ENCODE results near the gene EID3.
"Not testable (repeated sequence)": the region's sequence is repeated elsewhere in the genome, so short reads cannot be mapped to it uniquely, and the experiment has no call there.

Gene EID3

DNA sequence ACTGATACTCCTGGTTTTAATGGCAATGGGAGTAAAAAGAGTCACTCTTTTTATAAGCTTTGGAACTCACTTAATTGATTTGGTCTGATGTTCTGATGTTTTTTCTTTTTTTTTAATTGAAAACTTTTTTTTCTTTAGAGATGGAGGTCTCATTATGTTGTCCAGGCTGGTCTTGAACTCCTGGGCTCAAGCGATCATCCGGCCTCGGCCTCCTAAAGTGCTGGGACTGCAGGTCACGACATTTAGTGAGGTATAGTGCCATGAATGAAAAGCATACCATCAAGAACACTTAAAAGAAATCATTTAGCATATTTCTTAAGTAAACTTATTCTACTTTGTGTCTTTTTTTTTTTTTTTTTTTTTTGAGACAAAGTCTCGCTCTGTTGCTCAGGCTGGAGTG, 12.7 kb upstream of the EID3 start:
- no peak for DNase-seq

DNA sequence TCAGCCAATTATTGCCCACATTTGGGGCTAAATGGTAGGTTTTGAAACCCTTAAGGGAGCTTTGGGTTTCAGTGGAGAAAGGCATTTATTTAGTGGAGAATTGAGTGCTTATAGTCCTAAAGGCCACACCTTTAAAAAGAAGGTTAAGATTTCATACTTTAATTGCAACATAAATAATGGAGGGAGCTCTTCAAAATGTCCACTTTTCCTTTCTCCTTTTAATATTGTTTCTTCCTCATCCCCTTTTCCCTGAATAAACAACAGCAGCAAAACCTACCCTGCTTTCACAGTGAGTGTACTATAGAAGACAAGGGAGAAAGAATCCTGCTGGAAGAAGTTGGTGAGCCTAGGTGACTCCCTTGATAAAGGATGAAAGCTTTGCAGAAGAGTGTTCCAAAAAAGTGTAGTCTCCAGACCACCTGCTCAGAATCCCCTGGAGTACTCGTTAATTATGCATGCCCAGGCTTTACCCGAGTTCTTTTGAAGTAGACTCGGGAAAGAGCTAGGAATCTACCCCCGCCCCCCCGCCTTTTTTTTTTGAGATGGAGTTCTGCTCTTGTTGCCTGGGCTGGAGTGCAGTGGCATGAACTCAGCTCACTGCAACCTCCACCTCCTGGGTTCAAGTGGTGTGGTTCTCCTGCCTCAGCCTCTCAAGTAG, 11.5 kb upstream of the EID3 start:
- DNase-seq = no peak

DNA sequence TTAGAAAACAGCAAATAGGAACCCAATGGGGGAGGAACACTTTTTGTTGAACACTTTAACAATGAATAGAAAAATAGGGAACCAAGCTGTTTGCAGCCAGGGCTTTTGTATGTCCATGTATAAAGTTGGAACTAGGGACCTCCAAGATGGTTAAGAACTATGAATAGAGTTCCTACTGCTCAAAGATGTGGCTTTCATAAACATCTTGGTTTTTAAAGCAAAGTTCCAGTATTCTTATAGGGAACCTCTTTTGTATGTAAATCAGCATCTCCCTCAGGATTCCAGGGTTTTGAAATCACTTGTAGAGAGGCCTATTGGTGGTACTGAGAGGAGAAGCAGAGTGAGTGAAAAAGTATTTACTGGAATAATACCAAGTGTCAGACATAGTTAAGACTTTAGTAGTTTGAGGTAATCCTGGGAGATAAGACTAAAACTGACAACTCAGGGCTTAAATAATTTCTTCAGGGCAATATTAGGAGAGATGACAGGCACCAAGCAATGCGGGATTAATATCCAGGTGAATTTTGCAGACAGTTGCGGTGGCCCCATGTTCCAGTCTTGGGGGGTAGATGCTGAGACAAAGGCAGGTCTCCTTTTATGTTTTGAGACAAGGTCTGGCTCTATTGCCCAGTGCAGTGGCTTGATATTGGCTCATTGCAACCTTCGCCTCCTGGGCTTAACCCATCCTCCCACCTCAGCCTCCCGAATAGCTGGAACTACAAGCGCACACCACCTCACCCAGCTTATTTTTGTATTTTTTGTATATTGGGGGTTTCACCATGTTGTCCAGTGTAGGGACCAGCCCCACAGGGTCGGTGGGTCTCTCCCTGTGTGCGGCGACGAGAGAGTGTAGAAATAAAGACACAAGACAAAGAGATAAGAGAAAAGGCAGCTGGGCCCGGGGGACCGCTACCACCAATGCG, 10.4 kb upstream of the EID3 start:
- no peak for DNase-seq

DNA sequence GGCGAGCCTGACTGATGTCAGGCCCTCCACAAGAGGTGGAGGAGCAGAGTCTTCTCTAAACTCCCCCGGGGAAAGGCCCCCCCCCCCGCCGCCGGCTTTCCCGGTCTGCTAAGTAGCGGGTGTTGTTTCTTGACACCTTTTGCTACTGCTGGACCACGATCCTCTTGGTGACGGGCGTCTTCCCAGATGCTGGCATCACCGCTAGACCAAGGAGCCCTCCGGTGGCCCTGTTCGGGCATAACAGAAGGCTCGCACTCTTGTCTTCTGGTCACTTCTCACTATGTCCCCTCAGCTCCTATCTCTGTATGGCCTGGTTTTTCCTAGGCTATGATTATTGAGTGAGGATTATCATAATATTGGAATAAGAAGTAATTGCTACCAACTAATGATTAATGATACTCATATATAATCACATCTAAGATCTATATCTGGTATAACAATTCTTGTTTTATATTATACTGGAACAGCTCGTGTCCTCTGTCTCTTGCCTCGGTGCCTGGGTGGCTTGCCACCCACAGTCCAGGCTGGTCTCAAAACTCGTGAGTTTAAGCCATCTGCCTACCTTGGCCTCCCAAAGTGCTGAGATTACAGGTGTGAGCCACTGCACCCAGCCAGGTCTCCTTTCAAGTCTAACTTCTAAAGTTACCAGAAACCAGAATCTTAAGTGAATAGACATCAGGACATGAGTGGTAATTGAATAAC, 9.2 kb upstream of the EID3 start:
- not testable (repeated sequence) for DNase-seq

DNA sequence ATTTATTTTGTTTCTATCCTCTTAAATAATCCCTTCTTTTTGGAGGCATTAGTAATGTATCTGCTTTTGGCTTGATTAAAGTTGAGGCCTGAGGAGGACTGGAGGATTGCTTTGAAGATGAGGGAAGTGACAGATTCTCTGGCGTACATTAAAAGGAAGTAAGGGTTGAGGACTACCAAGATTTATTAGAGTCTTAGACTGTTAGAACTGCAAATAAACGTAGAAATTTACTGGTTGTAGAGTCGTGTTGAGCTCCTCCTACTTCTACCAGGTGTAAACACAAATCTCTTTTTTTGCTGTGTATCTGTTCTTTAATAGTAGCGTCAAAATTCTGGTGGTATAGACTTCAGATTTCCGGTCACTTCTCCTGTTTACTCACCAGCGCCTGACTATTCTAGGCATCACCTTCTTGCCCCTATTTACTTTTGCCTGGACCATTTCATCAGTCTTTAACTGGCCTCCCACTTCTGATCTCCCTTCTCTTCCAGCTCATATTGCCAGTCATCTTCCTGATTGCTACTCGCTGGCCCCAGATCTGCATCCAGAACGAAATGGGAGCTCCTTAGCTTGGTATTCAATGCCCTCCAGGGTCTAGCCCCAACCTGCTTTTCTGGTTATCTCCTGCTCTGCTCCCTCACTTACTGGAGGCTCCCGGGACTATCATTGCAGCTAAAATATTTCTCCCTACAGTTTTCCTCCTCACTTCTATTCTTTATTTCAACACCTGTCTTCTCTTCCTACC, 8.4 kb upstream of the EID3 start:
- DNase-seq = no peak

DNA sequence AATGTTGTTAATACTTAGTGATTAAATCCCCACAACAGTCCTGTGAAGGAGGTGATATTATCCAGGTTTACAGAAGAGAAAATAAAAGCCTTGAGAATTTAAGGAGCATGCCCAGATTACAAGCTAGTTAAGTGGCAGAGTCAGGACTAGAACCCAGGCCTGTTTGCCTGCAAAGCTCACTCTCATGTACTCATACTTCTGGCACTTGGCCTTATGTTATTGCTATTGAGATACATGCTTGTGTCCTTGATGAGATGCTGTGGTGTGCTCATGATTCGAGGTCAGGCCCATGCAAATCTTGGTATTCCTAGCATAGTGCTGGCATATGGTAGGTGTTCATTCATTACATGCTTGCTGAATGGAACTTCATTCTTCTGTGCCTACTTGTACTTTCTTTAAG, 7.6 kb upstream of the EID3 start:
- DNase-seq = no peak

DNA sequence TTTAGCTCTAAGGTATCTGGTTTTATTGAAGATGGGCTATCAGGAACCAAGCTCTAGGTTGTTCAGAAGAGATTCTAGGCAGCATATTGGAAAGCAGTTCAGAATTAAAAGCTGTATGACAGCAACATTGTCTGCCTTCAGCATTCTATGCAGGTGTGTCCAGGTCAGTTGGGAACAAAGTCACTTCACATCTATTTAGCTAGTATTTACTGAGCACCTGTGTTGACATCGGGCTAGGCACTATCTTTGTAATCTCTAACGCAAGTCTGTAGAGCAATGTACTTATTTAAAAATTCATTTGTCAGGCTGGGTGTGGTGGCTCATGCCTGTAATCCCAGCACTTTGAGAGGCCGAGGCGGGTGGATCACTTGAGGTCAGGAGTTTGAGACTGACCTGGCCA, 6.8 kb upstream of the EID3 start:
- DNase-seq = no peak

DNA sequence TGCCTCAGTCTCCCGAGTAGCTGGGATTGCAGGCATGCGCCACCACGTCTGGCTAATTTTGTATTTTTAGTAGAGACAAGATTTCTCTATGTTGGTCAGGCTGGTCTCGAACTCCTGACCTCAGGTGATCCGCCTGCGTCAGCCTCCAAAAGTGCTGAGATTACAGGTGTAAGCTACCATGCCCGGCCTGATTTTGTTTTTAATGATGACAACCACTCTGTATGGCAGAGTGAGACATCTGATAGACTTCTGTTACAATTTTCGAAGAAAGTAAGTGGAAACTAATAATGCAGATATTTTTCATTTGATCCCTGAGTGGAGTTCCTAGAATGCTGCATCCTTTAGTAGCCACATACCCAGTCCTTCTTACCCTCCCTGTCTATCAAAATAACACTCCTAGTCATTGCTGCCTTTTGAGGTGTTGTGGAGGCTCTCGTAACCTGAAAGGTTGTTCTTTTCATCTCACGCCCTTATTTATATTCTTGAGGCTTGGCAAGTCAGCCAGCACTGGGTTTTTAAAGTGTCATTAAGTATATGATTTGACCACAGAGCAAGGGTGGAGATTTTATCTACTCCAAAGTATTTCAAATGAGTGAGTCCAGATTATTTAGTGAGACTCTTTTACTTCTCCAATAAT, 5.9 kb upstream of the EID3 start:
- DNase-seq = no peak

DNA sequence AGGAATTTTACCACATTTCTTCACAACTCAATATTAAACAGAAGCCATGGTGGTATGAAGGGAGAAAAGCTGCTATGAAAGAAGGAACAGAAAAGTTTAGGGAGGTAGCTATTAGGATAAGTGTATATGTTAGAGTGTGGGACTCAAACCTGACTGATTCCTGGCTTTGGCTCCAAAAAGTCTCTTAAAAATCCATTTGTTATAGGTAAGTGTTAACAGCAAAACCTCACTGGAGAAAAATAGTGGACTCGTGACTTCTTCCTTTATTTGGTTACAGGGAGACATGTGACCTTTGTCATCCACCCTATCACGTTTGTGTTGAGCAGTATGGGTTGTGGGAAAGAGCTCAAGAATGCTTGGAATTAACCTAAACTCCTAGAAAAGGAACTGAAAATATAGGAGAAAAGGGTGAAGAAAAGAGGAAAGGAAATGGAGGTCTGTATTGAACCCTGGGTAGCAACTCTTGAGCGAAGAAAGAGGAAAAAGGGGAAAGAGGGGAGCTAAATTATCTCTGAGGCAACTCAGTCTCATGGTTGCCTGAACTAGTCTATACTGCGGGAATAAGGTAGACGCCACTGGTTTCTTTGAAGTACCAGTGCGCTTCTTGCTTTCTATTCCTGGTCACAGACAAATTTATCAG, 3.6 kb upstream of the EID3 start:
- DNase-seq = no peak

DNA sequence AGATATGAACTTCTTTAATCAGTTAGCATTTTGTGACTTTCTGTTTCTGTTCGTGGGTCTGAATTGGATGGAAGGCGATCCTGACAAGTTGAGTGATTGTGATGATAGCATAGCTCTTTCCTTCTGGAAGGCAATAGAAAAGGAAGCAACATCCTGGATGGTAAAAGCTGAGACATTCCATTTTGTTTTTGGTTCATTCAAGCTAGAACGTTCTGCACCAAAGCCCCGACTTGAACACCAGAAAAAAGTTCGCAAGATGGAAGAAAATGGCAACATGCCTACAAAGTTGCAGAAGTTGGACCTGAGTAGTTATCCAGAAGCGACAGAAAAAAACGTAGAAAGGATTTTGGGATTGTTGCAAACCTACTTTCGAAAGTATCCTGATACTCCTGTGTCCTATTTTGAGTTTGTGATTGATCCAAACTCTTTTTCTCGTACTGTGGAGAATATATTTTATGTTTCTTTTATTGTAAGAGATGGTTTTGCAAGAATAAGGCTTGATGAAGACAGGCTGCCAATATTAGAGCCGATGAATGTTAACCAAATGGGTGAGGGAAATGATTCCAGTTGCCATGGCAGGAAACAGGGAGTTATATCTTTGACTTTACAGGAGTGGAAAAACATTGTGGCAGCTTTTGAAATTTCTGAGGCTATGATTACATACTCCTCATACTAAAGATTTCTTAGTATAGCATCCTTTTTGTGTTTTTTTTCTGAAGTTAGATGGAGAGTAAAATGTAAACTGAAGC, 896 bp downstream of the EID3 start:
- DNase-seq = no peak

DNA sequence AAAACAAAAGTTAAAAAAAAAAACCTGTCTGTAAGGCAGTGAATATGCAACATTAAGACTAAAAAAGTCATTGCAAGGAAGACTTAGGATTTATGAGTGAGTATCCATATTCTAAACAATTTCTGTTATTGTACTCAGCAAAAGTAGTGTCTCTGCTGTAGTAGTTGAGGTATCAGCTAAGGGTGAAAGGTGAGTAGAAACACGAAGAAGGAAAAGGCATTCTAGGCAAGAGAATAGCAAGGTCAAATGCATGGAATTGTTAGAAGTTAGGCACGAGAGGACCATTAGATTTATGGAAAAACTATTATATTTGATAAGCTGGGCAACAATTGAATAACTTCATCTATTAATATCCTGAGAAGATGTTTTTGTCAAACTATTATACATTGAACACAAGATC, 1.8 kb downstream of the EID3 start:
- no peak for DNase-seq

DNA sequence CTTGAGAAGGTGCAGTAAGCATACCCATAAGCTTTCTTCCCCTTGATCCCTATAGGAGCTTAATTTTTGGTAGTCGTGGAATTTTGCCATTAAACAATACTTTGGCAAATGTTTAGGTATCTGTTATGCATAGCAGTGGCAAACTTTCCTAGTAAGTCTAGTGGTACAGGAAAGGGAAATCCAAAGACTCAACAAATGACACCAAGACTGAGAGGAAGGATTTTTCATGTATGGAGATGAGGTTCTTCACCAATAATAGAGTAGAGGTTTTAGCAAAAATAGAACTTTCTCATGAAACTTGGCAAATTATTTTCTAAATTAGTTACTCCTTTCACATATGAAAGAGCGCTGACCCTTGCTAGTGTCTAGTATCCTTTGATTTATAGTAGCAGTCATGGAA, 2.8 kb downstream of the EID3 start:
- DNase-seq = no peak

DNA sequence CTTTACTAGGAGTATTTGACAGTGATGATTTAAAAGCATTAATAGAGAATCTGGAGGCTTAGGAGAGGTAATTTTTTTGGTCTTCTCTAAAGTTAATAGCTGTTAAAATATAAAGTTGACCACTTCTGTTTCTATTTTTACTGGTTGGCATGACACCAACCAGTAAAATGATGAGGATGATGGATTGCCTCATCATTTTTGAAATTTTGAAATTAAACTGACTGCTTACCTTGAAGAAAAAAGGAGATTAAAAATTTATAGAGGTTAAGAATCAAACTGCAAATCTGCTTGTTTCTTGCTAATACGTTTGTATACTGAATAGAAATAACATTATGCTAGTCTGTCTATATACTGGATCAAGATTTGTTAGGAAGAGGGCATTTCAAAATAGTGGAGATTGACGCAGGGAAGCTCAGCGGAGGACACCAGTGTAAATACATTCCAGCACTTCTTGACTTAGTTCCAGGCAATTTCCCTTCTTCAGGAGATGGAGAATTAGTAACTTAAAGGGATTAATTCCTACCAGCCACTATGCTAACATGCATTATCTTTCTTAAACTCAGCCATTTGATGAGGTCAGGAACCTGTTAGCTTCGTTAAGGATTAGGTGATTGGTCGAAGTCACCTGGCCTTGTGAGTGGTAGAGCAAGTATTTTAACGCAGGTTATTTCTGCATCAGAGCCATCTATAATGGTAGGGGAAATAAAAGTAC, 3.6 kb downstream of the EID3 start:
- no peak for DNase-seq

DNA sequence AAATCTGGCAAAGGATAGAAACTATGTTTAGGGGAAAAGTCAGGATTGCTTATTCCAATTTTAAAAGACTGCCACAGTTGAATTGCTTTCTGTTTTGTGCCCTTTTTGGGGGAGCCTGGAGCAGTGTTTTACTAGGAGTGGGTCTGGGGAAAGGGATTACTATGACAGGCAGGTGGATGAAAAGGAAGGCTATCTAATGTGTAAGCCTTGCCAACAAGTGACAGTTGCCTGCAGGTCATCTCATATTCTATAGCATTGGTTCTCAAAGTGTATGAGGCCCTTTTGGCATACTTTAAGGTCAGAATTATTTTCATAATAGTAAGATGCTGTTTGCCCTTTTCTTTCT, 4.1 kb downstream of the EID3 start:
- no peak for DNase-seq

DNA sequence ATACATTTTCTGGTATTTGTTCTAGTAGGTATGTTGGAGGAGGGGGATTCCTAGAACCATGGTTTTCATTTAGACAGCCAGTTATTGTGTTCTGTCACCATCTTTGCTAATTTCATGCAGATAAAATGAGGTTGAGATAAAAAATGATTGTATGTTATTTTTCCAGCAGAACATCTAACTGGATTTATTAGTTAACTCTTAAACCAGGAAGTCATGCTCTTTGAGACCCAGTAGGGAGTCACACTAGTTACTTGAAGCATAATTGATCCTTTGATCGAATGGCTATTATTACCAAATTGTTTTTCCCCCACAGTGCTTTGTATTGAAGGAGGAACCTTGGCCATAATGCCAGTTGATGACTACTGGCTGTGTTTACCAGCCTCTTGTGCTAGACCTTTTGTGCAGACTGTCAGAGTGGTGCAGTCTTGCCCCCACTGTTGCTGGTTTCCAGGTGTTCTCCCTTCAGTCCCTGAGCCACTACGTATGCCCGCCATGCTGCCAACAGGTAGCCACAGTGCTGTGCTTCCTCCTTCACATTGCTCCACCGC, 6.0 kb downstream of the EID3 start:
- DNase-seq = no peak

DNA sequence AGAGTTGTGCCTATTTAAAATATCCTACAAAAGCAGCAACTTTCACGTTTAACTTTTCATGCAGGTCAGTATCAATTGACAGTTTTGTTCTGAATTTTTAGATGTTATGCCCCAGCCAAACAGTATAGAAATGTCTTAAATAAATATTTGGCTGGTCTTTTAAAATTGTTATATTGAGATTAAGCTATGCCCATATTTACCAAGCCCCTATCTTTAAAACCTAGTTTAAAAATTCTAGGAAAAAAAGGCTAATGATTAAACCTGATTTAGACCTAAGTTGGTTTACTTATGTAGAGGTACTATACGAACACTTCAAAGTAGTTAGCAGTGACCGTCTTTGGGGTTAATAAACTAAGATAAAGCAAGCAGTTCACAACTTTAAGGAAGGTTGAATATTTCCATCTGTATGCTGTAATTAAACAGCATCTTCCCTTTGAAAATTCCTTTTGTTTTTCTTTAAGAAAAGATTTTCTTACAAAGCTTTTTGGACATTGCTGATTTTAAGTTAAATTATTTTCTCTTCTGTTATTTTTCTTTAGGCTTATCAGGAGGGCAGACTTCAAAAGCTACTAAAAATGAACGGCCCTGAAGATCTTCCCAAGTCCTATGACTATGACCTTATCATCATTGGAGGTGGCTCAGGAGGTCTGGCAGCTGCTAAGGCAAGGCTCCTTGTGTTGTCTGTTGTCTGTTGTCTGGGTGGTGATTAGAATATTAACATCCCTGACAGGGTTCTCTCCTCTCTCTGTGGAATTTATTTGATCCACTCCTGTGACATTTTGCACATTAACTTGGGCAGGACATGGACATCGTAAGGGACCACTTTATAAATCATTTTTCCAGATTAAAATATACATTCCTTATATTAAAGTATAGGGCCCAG, 7.5 kb downstream of the EID3 start:
- DNase-seq = no peak

DNA sequence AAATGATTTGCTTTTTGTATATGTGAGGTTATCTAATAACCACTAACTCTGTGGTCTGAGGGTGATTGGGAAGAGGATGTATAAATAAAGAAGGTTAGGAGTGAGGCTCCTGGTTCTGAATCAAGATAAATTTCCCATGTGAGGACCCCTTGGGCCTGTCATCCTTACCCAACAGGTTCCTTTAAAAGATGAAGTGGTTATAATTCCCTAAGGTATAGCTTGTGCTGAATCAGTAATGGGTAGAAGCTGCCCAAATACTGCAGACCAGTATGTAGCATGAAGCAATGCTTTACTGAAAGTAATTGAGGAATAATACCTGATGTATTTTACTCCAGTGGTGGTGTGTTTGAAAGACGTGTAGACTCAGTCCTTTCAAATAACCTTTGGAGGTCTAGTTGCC, 8.7 kb downstream of the EID3 start:
- no peak for DNase-seq

DNA sequence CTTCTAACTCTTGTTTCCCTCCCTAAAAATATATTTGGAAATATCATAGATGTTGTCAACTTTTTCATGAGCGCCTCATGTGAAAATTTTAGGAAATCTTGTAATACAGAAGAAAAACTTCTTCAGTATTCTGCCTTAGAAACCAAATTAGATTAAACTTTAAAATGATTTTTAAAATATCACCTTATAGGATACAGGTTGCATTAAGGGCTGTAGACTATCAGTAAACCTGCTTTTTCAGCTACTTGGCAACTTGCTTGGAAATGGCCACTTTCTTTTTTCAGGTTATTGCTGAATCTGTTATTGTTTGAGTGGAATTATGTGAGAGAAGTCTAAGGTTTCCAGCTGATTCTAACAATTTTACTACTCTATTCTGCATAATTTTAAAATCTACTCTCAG, 9.1 kb downstream of the EID3 start:
- no peak for DNase-seq

DNA sequence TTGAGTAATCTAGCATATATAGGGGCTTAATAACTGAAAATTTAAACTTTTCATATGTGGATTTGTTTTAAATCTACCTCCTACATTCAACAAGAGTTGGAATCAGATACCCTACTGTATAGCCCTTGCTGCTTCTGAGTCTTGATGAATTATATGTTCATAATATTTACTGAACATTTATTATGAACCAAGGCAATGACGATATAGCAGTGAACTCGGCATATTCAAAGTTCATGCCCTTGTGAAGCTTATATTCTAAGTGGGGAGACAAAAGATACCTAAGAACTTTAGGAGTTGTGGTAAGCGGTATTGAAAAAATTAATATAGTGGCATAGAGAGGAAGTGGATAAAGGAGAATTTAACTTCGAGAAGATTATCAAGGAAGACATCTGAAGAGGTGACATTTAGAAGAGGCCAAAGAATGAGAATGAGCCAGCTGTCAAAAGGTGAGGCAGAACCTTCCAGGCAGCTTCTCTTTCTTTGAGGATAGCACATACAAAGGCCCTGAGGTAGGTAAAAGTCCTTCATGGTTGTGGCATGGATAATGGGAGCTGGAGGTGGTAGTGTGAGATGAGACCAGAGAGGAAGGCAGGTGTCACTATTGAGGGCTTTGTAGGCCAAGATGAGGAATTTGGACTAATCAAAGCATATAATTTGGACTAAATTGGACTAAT, 10.2 kb downstream of the EID3 start:
- no peak for DNase-seq
